GM04503 (cell line): Measurements from ENCODE around the gene COLGALT1.
"Not testable (repeated sequence)": the region's sequence is repeated elsewhere in the genome, so short reads cannot be mapped to it uniquely, and the experiment has no call there.

Source experiments
- DNase-seq: peaks from one replicate; pipeline ENCODE4 v3.0.0-alpha.2; 2012; ENCODE audit warnings: low read depth

Gene COLGALT1

GRCh38 chr19:17562097-17562496 lies 6.6 kb downstream of the COLGALT1 start:
- no peak for DNase-seq

- no peak for DNase-seq
These were observed 7.1 kb downstream of the COLGALT1 start for GRCh38 chr19:17562561-17562960.

GRCh38 chr19:17564781-17565180 lies 9.3 kb downstream of the COLGALT1 start:
- DNase-seq = no peak

GRCh38 chr19:17565611-17566010 lies 10.2 kb downstream of the COLGALT1 start:
- no peak for DNase-seq

GRCh38 chr19:17567940-17568339 lies 12.5 kb downstream of the COLGALT1 start:
- DNase-seq = no peak

- DNase-seq = not testable (repeated sequence)
These were observed 14.8 kb downstream of the COLGALT1 start for GRCh38 chr19:17570291-17570690.

- DNase-seq = no peak
These were observed 15.3 kb downstream of the COLGALT1 start for GRCh38 chr19:17570791-17571190.

- no peak for DNase-seq
These were observed 17.2 kb downstream of the COLGALT1 start for GRCh38 chr19:17572638-17573037.

GRCh38 chr19:17575871-17576757 lies 20.7 kb downstream of the COLGALT1 start:
- DNase-seq = no peak

- no peak for DNase-seq
These were observed 21.5 kb downstream of the COLGALT1 start for GRCh38 chr19:17576758-17577456.

- DNase-seq = no peak
These were observed 22.1 kb downstream of the COLGALT1 start for GRCh38 chr19:17577457-17578097.

GRCh38 chr19:17579661-17580244 lies 24.3 kb downstream of the COLGALT1 start:
- DNase-seq = no peak

- DNase-seq = no peak
These were observed 25.2 kb downstream of the COLGALT1 start for GRCh38 chr19:17580470-17581144.

- DNase-seq = no peak
These were observed 25.9 kb downstream of the COLGALT1 start for GRCh38 chr19:17581211-17581874.

GRCh38 chr19:17582613-17583012 lies 27.2 kb downstream of the COLGALT1 start:
- no peak for DNase-seq

GRCh38 chr19:17584132-17584531 lies 28.7 kb downstream of the COLGALT1 start:
- DNase-seq = no peak

- DNase-seq = not testable (repeated sequence)
These were observed 29.9 kb downstream of the COLGALT1 start for GRCh38 chr19:17585395-17585794.

GRCh38 chr19:17590866-17591265 lies 35.4 kb downstream of the COLGALT1 start:
- no peak for DNase-seq

- DNase-seq = not testable (repeated sequence)
These were observed 38.8 kb downstream of the COLGALT1 start for GRCh38 chr19:17594296-17594695.

GRCh38 chr19:17598063-17598462 lies 42.6 kb downstream of the COLGALT1 start:
- DNase-seq = not testable (repeated sequence)

GRCh38 chr19:17598953-17599352 lies 43.5 kb downstream of the COLGALT1 start:
- DNase-seq = no peak
